ENCODE data around the gene DMRT3. TPM values are rescaled to one million over a fixed set of nuclear protein-coding genes. Genes with fewer than 3 reads are reported as not detected.

Gene DMRT3
- total RNA-seq, 1 donor from 2014 or later: not detected

DNA sequence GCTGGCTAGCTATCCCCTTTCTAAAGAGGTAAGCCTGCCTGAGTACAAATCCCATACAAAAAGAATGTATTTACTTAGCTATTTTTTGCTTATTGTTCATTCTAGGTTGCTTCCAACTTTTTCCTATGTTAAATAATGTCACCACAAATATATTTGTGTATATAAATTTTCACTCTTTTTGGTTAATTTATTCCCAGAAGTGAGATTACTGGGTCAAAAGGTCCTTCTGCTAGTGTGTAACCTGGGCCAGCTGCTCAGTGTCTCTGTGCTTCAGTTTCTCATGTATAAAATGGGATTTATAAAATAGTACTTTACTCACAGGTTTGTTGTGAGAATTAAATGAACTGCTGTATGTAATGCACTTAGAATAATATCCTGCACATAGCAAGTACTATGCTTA, 49.8 kb downstream of the DMRT3 start:
- Mint-ChIP-seq H3K27me3 (ENCODE audit: low read depth) (no peaks in the 10 kb centered on the region), H3K4me1 (ENCODE audit: low read depth) (no peaks in the 10 kb centered on the region), H3K9me3 (ENCODE audit: low read depth) (peaks cover 4% of the 10 kb centered on the region), H3K36me3 (ENCODE audit: low read depth) (no peaks in the 10 kb centered on the region), H3K27ac (ENCODE audit: unreplicated experiment) (no peak overlapping the region), H3K4me3 (ENCODE audit: unreplicated experiment) (no peak overlapping the region)
- TF ChIP-seq, protein P1, sequence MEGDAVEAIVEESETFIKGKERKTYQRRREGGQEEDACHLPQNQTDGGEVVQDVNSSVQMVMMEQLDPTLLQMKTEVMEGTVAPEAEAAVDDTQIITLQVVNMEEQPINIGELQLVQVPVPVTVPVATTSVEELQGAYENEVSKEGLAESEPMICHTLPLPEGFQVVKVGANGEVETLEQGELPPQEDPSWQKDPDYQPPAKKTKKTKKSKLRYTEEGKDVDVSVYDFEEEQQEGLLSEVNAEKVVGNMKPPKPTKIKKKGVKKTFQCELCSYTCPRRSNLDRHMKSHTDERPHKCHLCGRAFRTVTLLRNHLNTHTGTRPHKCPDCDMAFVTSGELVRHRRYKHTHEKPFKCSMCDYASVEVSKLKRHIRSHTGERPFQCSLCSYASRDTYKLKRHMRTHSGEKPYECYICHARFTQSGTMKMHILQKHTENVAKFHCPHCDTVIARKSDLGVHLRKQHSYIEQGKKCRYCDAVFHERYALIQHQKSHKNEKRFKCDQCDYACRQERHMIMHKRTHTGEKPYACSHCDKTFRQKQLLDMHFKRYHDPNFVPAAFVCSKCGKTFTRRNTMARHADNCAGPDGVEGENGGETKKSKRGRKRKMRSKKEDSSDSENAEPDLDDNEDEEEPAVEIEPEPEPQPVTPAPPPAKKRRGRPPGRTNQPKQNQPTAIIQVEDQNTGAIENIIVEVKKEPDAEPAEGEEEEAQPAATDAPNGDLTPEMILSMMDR (IDR thresholded peaks at IDR 0.05): no peak
- no peak for DNase-seq (ENCODE audit: low spot score)

DNA sequence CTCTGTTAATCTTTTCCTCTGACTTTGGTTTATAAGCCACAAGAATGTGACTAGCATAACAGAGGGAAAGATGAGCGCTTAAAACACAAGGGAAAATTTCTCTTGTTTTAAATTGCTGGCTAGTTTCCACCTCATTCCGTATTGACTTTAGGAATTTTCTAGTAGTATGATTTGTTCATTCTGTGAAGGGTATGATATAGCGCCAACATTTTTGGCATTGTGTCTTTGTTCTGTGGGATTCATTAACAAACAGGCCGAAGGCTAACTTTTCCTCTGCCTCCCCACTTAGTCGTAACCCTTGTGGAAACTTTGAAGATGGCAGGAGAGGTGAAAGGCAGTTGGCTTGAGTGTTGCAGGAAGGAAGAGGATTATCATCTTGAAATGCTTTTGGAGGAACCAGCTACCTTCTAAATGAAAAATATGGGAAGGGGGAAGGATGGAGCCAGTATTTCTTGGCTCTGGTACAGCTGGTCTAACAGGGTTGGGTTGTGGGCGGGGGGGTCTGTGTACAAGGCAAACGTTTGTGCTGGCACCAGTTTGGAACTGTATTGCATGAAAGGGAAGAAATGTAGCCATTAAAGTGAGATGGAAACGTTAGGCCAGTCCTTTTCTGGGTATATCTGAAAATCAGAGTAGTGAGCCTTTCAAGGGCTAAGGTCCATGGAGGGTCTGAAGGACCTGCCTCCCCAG, 52.2 kb downstream of the DMRT3 start:
- Mint-ChIP-seq H3K36me3 (ENCODE audit: low read depth) (no peaks in the 10 kb centered on the region), H3K9me3 (ENCODE audit: low read depth) (no peaks in the 10 kb centered on the region), H3K27me3 (ENCODE audit: low read depth) (peaks cover 3% of the 10 kb centered on the region), H3K4me1 (ENCODE audit: low read depth) (no peaks in the 10 kb centered on the region), H3K4me3 (ENCODE audit: unreplicated experiment) (no peak overlapping the region), H3K27ac (ENCODE audit: unreplicated experiment) (no peak overlapping the region)
- no peak for DNase-seq (ENCODE audit: low spot score)
- TF ChIP-seq, protein P1 (IDR thresholded peaks at IDR 0.05): no peak

DNA sequence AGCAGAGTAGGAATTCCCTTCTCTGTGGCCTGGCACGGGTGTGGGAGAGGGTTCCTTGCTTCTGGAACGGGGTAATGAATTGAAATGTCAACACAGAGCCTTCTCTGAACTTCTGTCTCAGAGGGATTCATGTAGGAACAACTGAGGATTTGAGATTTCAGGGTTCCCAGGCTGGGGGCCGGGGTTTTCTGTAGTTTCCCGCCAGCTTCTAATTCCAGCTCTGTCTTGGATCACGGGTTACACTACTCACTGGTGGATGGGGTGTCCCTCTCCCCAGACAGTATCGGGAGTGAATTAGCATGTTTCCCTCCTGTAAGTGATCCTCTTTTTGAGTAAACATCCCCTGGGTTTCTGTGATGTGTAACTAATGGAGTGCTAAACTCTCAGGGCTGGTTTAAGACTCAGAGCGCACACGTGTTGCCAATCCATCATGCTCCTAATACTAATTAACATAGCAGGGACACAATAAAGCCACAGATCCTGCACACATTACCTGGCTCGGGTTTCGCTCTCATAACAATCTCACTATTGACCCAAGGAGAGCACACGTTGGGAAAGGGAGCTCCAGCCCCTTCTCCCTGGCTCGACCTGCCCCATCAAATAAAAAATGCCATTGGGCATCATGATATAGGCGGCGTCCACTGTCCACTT, 55.6 kb downstream of the DMRT3 start:
- no peak for DNase-seq (ENCODE audit: low spot score)
- H3K4me1 Mint-ChIP-seq (ENCODE audit: low read depth): no peaks in the 10 kb centered on the region
- H3K27me3 Mint-ChIP-seq (ENCODE audit: low read depth): peaks cover 5% of the 10 kb centered on the region
- H3K27ac Mint-ChIP-seq (ENCODE audit: unreplicated experiment): no peak overlapping the region
- H3K9me3 Mint-ChIP-seq (ENCODE audit: low read depth): no peaks in the 10 kb centered on the region
- TF ChIP-seq, protein P1 (IDR thresholded peaks at IDR 0.05): no peak
- no peak overlapping the region for H3K4me3 Mint-ChIP-seq (ENCODE audit: unreplicated experiment)
- H3K36me3 Mint-ChIP-seq (ENCODE audit: low read depth): no peaks in the 10 kb centered on the region

DNA sequence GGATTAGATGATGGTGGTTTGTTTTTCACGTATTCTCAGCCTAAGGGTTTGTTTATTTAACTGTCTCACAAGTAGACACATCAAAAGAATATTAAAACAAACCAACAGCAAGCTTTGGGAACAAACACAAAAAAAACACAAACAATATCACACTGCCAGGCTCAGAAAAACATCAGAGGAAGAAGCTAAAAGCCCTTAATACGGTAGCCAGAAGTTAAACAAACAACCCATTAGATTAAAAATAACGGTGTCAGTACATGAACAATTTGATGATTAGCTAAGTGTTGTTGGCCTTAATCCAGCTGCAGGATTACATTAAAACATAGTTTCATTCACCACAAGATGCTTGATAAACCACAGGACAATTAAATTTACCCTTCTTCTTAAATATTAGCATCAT, 57.8 kb downstream of the DMRT3 start:
- no peak overlapping the region for H3K4me3 Mint-ChIP-seq (ENCODE audit: unreplicated experiment)
- no peak overlapping the region for H3K27ac Mint-ChIP-seq (ENCODE audit: unreplicated experiment)
- no peaks in the 10 kb centered on the region for H3K36me3 Mint-ChIP-seq (ENCODE audit: low read depth)
- H3K4me1 Mint-ChIP-seq (ENCODE audit: low read depth): no peaks in the 10 kb centered on the region
- H3K27me3 Mint-ChIP-seq (ENCODE audit: low read depth): peaks cover 12% of the 10 kb centered on the region
- no peak for DNase-seq (ENCODE audit: low spot score)
- TF ChIP-seq, protein P1 (IDR thresholded peaks at IDR 0.05): no peak
- H3K9me3 Mint-ChIP-seq (ENCODE audit: low read depth): no peaks in the 10 kb centered on the region

DNA sequence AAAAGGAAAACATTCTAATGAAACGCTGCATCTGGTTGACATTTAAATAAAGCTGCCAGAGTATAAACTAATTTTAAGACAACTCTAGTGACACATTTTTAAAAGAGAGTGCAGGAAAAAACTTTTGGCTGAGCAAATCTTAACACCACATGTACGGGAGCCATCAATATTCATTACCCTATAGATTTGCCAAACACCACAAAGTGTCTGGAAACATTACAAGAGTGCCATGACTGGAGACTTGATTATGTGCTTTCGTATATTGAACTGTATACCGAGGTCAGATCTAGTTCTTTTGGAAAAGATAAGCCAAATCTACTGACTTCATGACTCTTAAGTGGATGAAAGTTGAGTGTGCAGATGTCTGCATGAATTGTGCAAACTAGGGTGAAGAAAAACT, 63.1 kb downstream of the DMRT3 start:
- Mint-ChIP-seq H3K27ac (ENCODE audit: unreplicated experiment) (no peak overlapping the region), H3K4me1 (ENCODE audit: low read depth) (peaks cover 2% of the 10 kb centered on the region), H3K36me3 (ENCODE audit: low read depth) (no peaks in the 10 kb centered on the region), H3K4me3 (ENCODE audit: unreplicated experiment) (no peak overlapping the region), H3K9me3 (ENCODE audit: low read depth) (no peaks in the 10 kb centered on the region), H3K27me3 (ENCODE audit: low read depth) (peaks cover 39% of the 10 kb centered on the region)
- no peak for DNase-seq (ENCODE audit: low spot score)
- TF ChIP-seq, protein P1 (IDR thresholded peaks at IDR 0.05): no peak

Other genes with a start within 250 kb of the DMRT3 start
- gene DMRT1, start 135.0 kb upstream of the DMRT3 start, total RNA-seq: not detected in 3 replicates
- gene DMRT2, start 73.7 kb downstream of the DMRT3 start, total RNA-seq: not detected in 3 replicates

Data from chondrocyte (in vitro differentiated cells).